Stimulated activated memory B cell treated with anti-CD40 and anti-IgM and Interleukin-4, amounts not matched to agents 10 μg/mL and 1 μg/mL and 100 μg/mL, for 72 hours (primary cell): ENCODE results near the gene GSTM3.

Experiments used
- ATAC-seq: fragments of 150-1000 bp; cut with Tn5 transposase; 2 replicates; pipeline ENCODE4 v1.10.0; 2021
- H3K27ac Mint-ChIP-seq: one replicate; pipeline ENCODE4 v1.8.0; 2022; ENCODE audit warnings: mild to moderate bottlenecking, mixed read lengths
- H3K27me3 Mint-ChIP-seq: one replicate; pipeline ENCODE4 v1.8.0; 2022; ENCODE audit warnings: mixed read lengths
- H3K36me3 Mint-ChIP-seq: one replicate; pipeline ENCODE4 v1.8.0; 2022; ENCODE audit warnings: mixed read lengths
- H3K4me1 Mint-ChIP-seq: one replicate; pipeline ENCODE4 v1.8.0; 2022; ENCODE audit warnings: mixed read lengths
- H3K4me3 Mint-ChIP-seq: one replicate; pipeline ENCODE4 v1.8.0; 2022; ENCODE audit warnings: mild to moderate bottlenecking, moderate library complexity, mixed read lengths
- H3K9me3 Mint-ChIP-seq: one replicate; pipeline ENCODE4 v1.8.0; 2022; ENCODE audit warnings: mixed read lengths

Gene GSTM3

GRCh38 chr1:109730666-109731065 lies 10.2 kb downstream of the GSTM3 start:
- no peaks in the 10 kb centered on the region for H3K4me1 Mint-ChIP-seq
- ATAC-seq, result no peak
- H3K36me3 Mint-ChIP-seq, result no peaks in the 10 kb centered on the region
- no peak overlapping the region for H3K27ac Mint-ChIP-seq
- H3K9me3 Mint-ChIP-seq, result no peaks in the 10 kb centered on the region
- no peak overlapping the region for H3K4me3 Mint-ChIP-seq
- H3K27me3 Mint-ChIP-seq, result peaks cover 18% of the 10 kb centered on the region

- ATAC-seq, result no peak
- Mint-ChIP-seq H3K4me1 (no peaks in the 10 kb centered on the region), H3K27me3 (peaks cover 18% of the 10 kb centered on the region), H3K36me3 (no peaks in the 10 kb centered on the region), H3K9me3 (no peaks in the 10 kb centered on the region), H3K27ac (no peak overlapping the region), H3K4me3 (no peak overlapping the region)
Measured at GRCh38 chr1:109728870-109729269, 12.0 kb downstream of the GSTM3 start.

- H3K36me3 Mint-ChIP-seq, result no peaks in the 10 kb centered on the region
- H3K4me1 Mint-ChIP-seq, result no peaks in the 10 kb centered on the region
- peaks cover 16% of the 10 kb centered on the region for H3K27me3 Mint-ChIP-seq
- ATAC-seq, result no peak
- H3K27ac Mint-ChIP-seq, result no peak overlapping the region
- no peaks in the 10 kb centered on the region for H3K9me3 Mint-ChIP-seq
- H3K4me3 Mint-ChIP-seq, result no peak overlapping the region
Measured at GRCh38 chr1:109726728-109727373, 14.0 kb downstream of the GSTM3 start.

- no peak overlapping the region for H3K27ac Mint-ChIP-seq
- no peak overlapping the region for H3K4me3 Mint-ChIP-seq
- H3K9me3 Mint-ChIP-seq, result no peaks in the 10 kb centered on the region
- no peak for ATAC-seq
- no peaks in the 10 kb centered on the region for H3K4me1 Mint-ChIP-seq
- H3K27me3 Mint-ChIP-seq, result peaks cover 9% of the 10 kb centered on the region
- no peaks in the 10 kb centered on the region for H3K36me3 Mint-ChIP-seq
Measured at GRCh38 chr1:109726007-109726406, 14.8 kb downstream of the GSTM3 start.

- H3K27ac Mint-ChIP-seq, result no peak overlapping the region
- no peaks in the 10 kb centered on the region for H3K9me3 Mint-ChIP-seq
- no peaks in the 10 kb centered on the region for H3K36me3 Mint-ChIP-seq
- H3K4me3 Mint-ChIP-seq, result no peak overlapping the region
- peaks cover 9% of the 10 kb centered on the region for H3K27me3 Mint-ChIP-seq
- no peaks in the 10 kb centered on the region for H3K4me1 Mint-ChIP-seq
- no peak for ATAC-seq
Measured at GRCh38 chr1:109725510-109725909, 15.3 kb downstream of the GSTM3 start.

GRCh38 chr1:109724933-109725332 lies 15.9 kb downstream of the GSTM3 start:
- H3K9me3 Mint-ChIP-seq, result no peaks in the 10 kb centered on the region
- H3K27ac Mint-ChIP-seq, result no peak overlapping the region
- H3K27me3 Mint-ChIP-seq, result peaks cover 9% of the 10 kb centered on the region
- no peaks in the 10 kb centered on the region for H3K4me1 Mint-ChIP-seq
- H3K4me3 Mint-ChIP-seq, result no peak overlapping the region
- no peak for ATAC-seq
- H3K36me3 Mint-ChIP-seq, result no peaks in the 10 kb centered on the region

- no peak overlapping the region for H3K27ac Mint-ChIP-seq
- peaks cover 9% of the 10 kb centered on the region for H3K4me1 Mint-ChIP-seq
- H3K4me3 Mint-ChIP-seq, result no peak overlapping the region
- H3K27me3 Mint-ChIP-seq, result peaks cover 15% of the 10 kb centered on the region
- no peaks in the 10 kb centered on the region for H3K9me3 Mint-ChIP-seq
- no peak for ATAC-seq
- H3K36me3 Mint-ChIP-seq, result no peaks in the 10 kb centered on the region
Measured at GRCh38 chr1:109722908-109723691, 17.7 kb downstream of the GSTM3 start.

GRCh38 chr1:109721971-109722370 lies 18.9 kb downstream of the GSTM3 start:
- Mint-ChIP-seq H3K4me1 (peaks cover 9% of the 10 kb centered on the region), H3K36me3 (no peaks in the 10 kb centered on the region), H3K9me3 (no peaks in the 10 kb centered on the region), H3K27me3 (peaks cover 20% of the 10 kb centered on the region), H3K27ac (no peak overlapping the region), H3K4me3 (no peak overlapping the region)
- ATAC-seq, result no peak

GRCh38 chr1:109721042-109721441 lies 19.8 kb downstream of the GSTM3 start:
- H3K9me3 Mint-ChIP-seq, result no peaks in the 10 kb centered on the region
- peaks cover 9% of the 10 kb centered on the region for H3K4me1 Mint-ChIP-seq
- H3K27ac Mint-ChIP-seq, result no peak overlapping the region
- ATAC-seq, result no peak
- no peak overlapping the region for H3K4me3 Mint-ChIP-seq
- peaks cover 21% of the 10 kb centered on the region for H3K27me3 Mint-ChIP-seq
- H3K36me3 Mint-ChIP-seq, result no peaks in the 10 kb centered on the region

- peak; percentile 41 for ATAC-seq
- H3K27ac Mint-ChIP-seq, result peak overlapping the region; percentile 46
- peaks cover 32% of the 10 kb centered on the region for H3K27me3 Mint-ChIP-seq
- H3K4me3 Mint-ChIP-seq, result no peak overlapping the region
- H3K36me3 Mint-ChIP-seq, result no peaks in the 10 kb centered on the region
- peaks cover 9% of the 10 kb centered on the region for H3K4me1 Mint-ChIP-seq
- no peaks in the 10 kb centered on the region for H3K9me3 Mint-ChIP-seq
Measured at GRCh38 chr1:109719337-109719837, 21.5 kb downstream of the GSTM3 start.

GRCh38 chr1:109718495-109718894 lies 22.3 kb downstream of the GSTM3 start:
- Mint-ChIP-seq H3K4me3 (no peak overlapping the region), H3K27me3 (peaks cover 41% of the 10 kb centered on the region), H3K36me3 (no peaks in the 10 kb centered on the region), H3K4me1 (peaks cover 9% of the 10 kb centered on the region), H3K27ac (no peak overlapping the region), H3K9me3 (no peaks in the 10 kb centered on the region)
- ATAC-seq, result no peak

GRCh38 chr1:109717729-109718128 lies 23.1 kb downstream of the GSTM3 start:
- H3K4me1 Mint-ChIP-seq, result peaks cover 9% of the 10 kb centered on the region
- H3K9me3 Mint-ChIP-seq, result no peaks in the 10 kb centered on the region
- H3K27me3 Mint-ChIP-seq, result peaks cover 47% of the 10 kb centered on the region
- H3K4me3 Mint-ChIP-seq, result no peak overlapping the region
- no peak overlapping the region for H3K27ac Mint-ChIP-seq
- H3K36me3 Mint-ChIP-seq, result no peaks in the 10 kb centered on the region
- ATAC-seq, result no peak

GRCh38 chr1:109716570-109717090 lies 24.2 kb downstream of the GSTM3 start:
- ATAC-seq, result no peak
- Mint-ChIP-seq H3K27ac (no peak overlapping the region), H3K9me3 (no peaks in the 10 kb centered on the region), H3K27me3 (peaks cover 58% of the 10 kb centered on the region), H3K36me3 (no peaks in the 10 kb centered on the region), H3K4me1 (peaks cover 17% of the 10 kb centered on the region), H3K4me3 (no peak overlapping the region)

- peaks cover 17% of the 10 kb centered on the region for H3K4me1 Mint-ChIP-seq
- H3K9me3 Mint-ChIP-seq, result no peaks in the 10 kb centered on the region
- H3K4me3 Mint-ChIP-seq, result no peak overlapping the region
- H3K27me3 Mint-ChIP-seq, result peaks cover 61% of the 10 kb centered on the region
- H3K36me3 Mint-ChIP-seq, result no peaks in the 10 kb centered on the region
- H3K27ac Mint-ChIP-seq, result no peak overlapping the region
- no peak for ATAC-seq
Measured at GRCh38 chr1:109716121-109716520, 24.7 kb downstream of the GSTM3 start.

GRCh38 chr1:109714661-109715372 lies 26.0 kb downstream of the GSTM3 start:
- Mint-ChIP-seq H3K9me3 (no peaks in the 10 kb centered on the region), H3K36me3 (no peaks in the 10 kb centered on the region), H3K4me3 (no peak overlapping the region), H3K27me3 (peaks cover 61% of the 10 kb centered on the region), H3K27ac (no peak overlapping the region), H3K4me1 (peaks cover 17% of the 10 kb centered on the region)
- ATAC-seq, result no peak
